Measurements from ENCODE around the gene INTS7.
A peak's percentile ranks its signal among the peaks of the same experiment; 100 is the strongest.
"Not testable (repeated sequence)": the region's sequence is repeated elsewhere in the genome, so short reads cannot be mapped to it uniquely, and the experiment has no call there.

Gene INTS7

GRCh38 chr1:211978596-211978995, 56.8 kb downstream of the INTS7 start:
- no peak for DNase-seq (ENCODE audit: low read depth)

- DNase-seq (ENCODE audit: low read depth) = no peak
Observed at GRCh38 chr1:211975152-211975941, 60.0 kb downstream of the INTS7 start.

DNA sequence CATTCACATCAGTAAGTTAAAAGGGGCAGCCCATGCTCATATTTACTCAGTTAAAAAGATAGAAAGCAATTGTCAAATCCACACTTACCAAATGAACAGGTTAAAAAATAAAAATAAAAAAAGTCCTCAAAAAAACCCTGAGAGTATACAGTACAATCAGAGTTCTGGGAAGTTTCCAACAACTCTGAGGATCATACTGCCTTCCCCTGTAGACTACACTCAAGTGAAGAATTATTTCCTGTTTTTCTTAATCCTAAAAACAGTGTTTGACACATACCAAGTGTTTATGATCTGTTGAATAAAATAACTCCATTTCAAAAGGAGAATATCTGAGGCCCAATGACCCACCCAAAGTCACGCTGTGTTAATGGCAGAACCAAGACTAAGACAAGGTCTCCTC, 61.8 kb downstream of the INTS7 start:
- no peak for DNase-seq (ENCODE audit: low read depth)

GRCh38 chr1:211968200-211968834, 67.0 kb downstream of the INTS7 start:
- no peak for DNase-seq (ENCODE audit: low read depth)

- no peak for DNase-seq (ENCODE audit: low read depth)
Observed at GRCh38 chr1:211967704-211968103, 67.7 kb downstream of the INTS7 start.

DNA sequence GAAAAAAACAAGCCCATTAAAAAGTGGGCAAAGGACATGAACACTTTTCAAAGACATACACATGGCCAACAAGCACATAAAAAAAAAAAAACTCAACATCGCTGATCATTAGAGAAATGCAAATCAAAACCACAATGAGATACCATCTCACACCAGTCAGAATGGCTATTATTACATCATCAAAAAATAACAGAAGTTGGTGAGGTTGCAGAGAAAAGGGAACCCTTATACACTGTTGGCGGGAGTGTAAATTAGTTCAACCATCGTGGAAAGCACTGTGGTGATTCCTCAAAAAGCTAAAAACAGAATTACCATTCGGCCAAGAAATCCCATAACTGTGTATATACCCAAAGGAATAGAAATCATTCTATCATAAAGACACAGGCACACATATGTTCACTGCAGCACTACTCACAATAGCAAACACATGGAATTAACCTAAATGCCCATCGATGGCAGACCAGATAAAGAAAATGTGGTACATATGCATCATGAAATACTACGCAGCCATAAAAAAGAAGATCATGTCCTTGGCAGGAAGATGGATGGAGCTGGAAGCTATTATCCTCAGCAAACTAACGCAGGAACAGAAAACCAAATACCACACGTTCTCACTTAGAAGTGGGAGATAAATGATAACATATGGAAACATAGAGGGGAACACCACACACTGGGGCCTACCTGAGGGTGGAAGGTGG, 70.1 kb downstream of the INTS7 start:
- DNase-seq (ENCODE audit: low read depth) = no peak

DNA sequence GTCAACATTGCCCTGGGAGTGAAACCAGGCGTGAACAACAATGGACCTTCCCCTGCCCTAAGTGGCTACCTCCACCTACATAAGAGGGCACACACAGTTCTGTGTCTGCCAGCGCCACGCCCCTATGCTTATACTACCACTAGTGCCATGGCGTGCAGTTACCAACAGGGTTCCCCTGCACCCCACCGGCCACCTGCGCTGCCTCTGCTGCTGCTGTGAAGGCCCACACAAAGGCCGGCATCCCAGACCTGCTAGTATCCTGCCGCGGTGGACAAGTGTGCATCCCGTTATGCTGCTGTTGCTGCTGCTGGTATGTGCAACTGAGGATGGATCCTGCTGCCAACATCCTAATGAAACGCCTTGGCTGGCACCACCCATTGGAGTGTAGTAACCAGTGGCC, 75.7 kb downstream of the INTS7 start:
- no peak for DNase-seq (ENCODE audit: low read depth)

GRCh38 chr1:211959221-211959620, 76.1 kb downstream of the INTS7 start:
- DNase-seq (ENCODE audit: low read depth) = no peak

- DNase-seq (ENCODE audit: low read depth) = not testable (repeated sequence)
Observed at GRCh38 chr1:211954028-211954427, 81.3 kb downstream of the INTS7 start.

GRCh38 chr1:211953543-211953942, 81.8 kb downstream of the INTS7 start:
- DNase-seq (ENCODE audit: low read depth) = not testable (repeated sequence)

GRCh38 chr1:211952299-211952698, 83.1 kb downstream of the INTS7 start:
- DNase-seq (ENCODE audit: low read depth) = no peak

DNA sequence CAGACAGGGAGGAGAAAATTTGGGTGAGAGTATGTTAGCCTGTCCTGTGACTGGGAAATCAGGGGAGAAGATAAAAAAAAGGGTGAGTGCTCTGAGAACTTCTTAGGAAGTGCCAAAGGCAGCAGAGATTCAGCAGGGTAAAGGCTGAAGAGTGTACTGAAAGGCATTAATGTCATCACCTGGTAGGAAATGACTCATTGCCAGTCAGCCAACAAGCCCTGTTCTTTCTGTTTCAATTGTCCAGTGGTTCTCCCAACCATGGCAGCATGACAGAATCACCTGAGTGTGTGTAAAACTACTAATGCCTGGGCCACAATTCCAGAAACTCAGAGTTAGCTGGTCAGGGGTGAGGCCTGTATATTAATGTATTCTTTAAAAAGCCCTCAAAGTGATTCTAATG, 83.5 kb downstream of the INTS7 start:
- DNase-seq (ENCODE audit: low read depth) = peak; percentile 23

- DNase-seq (ENCODE audit: low read depth) = no peak
Observed at GRCh38 chr1:211948377-211948776, 87.0 kb downstream of the INTS7 start.

DNA sequence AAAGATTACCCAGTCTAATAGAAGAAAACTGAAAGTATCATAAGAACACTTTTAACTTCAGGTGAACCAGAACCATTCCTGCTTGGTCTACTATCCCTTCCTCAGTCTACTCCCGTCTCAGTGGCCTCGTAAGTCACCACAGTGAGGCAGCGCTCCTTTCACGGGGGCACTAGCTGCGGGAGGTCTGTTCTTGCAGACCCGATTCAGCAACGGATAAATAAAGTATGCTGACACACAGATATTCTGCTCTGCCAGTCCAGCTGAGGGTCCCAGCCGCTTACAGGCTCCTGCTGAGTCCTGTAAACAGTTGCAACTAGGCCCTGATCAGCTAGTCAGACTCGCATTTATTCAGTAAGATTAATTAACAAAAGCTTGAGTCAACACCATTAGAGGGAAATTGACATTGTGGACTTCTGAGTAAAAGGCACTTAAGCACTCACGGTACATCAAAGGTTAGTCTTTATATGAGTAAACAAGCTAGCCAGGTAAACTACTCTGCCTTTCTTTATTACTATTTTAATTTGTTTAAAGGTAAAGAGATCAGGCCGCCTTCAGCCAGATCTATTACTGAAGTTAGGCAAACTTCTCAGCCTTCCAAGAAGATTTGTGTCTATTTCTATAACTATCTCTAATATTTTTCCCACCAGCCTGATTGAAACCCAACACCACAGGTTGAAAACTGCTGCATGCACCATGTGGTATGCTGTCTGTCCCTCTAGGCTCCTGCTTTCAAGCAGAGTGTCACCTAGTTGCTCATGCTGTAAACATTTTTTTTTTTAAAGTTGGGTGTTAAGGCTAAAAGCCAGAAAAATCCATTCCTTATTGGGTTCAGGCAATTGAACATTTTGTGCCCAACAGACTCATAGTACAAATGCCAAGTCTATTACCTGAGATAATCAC, 87.7 kb downstream of the INTS7 start:
- DNase-seq (ENCODE audit: low read depth) = no peak

DNA sequence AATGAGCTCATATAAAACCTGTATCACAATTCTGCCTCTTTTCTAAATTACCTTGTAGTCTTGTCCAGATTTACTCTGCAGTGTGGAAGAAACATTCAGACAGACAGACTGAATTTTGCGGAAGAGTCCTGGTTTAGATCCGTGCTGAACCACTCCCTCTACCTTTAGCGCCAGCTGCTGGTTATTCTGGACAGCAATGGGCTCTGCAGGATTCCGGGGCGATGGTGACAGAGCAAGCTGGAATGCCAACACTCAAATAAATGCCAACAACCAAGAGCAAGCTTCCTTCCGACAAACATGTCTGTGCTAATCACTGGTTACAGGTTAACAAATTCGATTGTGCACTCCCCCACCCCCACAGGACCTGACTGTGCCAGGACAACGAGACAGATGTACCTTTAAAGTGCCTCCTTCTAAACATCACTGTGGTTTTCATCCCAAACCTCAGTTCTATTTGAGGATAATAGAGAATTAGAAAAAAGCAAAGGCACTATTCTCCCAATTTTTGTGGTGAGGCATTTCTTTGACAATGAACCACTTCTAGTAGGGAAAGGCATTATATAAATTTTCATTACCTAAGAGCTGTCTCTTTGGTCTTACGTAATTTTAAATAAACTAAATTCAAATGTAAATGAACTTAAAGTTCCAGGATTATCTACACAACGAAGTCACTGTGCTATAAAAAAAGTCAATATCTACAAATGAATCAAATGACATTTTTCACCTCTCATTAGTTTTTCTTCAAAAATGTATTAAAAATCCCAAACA, 90.4 kb downstream of the INTS7 start:
- DNase-seq (ENCODE audit: low read depth) = no peak

DNA sequence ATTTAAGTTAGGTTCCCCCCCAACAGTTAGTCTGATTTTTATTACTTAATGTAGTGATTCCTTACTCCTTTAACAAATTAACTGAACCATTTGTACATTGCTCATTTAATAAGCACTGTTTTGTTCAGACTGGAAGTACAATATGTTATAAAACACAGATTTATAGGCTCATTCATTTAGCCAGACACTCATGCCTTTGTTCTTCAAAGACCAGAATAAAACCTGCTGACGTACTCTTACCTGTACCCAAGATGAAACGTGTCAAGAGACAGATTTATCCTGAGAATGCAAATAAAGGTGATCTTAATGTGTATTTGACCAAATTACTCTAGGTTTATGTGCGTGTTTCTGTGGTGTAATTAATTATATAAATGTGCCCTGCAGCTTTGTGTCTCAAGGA, 92.8 kb downstream of the INTS7 start:
- DNase-seq (ENCODE audit: low read depth) = no peak

DNA sequence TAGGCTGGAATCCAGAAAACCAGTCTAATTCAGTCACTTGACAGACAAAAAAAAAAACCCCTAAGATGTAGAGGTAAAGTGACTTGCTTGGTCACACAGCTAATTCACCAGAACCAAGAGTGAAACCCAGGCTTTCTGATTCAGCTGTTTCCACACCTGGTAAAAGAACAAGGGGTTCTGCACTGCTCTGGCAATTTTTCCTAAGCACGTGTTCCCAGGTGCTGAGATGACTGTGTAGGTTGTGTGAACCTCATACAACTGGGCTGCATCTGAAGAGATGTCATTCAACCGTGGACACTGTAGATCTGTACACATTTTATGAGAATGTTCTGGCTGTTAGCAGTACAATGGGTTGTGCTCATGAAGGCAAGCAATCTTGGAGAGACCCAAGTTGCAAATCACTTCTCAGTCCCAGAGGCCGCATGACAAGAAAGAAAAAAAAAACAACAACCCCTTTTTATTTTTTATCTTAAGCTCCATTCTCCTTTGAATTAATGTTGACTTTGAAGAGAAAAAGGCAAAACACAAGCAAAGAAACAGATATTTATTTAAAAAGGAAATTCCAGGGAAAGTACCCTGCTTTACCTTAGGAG, 95.4 kb downstream of the INTS7 start:
- no peak for DNase-seq (ENCODE audit: low read depth)

DNA sequence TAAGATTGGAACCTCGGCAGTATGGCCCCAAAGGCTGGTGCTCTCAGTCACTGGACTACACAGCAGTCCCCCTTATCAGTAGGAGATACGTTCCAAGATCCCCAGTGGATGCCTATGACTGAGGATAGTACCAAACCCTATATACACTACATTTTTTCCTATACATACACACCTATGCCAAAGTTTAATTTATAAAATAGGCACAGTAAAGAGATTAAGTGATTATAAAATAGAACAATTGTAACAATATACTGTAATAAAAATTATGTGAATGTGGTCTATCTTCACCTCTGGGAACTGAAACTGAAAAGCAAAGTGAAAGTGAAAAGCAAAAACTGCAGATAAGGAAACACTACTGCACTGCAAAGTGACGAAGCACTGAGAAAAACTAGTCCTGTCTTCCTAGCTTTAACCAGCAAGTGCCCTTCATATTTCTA, 96.8 kb downstream of the INTS7 start:
- DNase-seq (ENCODE audit: low read depth) = no peak

GRCh38 chr1:211937422-211937821, 97.9 kb downstream of the INTS7 start:
- not testable (repeated sequence) for DNase-seq (ENCODE audit: low read depth)

- DNase-seq (ENCODE audit: low read depth) = no peak
Observed at GRCh38 chr1:211935448-211935970, 99.8 kb downstream of the INTS7 start.
